ENCODE measurements around the gene DOCK10.

Gene DOCK10

DNA sequence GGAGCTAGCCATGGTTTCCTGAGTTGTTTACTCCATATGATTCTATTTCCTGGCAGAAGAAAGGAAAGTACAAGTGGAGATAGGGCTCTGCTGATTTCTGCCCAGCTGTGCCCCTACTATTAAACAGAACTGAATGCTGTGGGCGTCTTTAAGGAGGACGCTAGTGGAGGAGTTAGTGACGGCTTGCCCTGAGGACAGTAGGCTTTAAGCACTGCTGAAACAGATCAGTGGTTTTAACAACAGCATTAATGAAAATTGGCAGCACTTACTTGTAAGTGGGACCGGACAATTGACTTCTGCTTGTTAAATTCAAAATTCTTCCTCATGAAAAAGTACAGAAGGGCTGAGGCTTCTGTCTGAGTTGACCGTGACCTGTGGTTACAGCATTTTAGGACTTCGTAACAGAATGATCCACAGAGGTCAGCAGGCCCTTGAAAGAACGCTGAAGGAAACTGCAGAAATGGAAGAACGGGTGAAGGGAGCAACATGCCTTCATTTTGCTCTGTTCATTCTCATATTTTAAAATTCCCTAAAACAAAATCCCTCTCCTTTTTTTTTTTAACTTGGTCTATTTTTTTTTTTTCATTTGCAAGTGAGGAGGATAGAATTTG is 245.5 kb downstream of the DOCK10 start:
- H3K4me1 ChIP-seq (ENCODE audit: insufficient read depth, low read length) = no peaks in the 10 kb centered on the region
- no peak overlapping the region for H2AFZ ChIP-seq (ENCODE audit: low read depth, low read length)
- H3K27me3 ChIP-seq (ENCODE audit: insufficient read depth, low read length, poor library complexity) = no peaks in the 10 kb centered on the region
- H3K27ac ChIP-seq (ENCODE audit: low read length) = no peak overlapping the region
- H4K20me1 ChIP-seq (ENCODE audit: insufficient read depth, low read length) = no peaks in the 10 kb centered on the region
- H3K79me2 ChIP-seq (ENCODE audit: insufficient read depth, low read length) = no peaks in the 10 kb centered on the region
- ATAC-seq (ENCODE audit: insufficient read depth, low read depth) = no peak
- no peaks in the 10 kb centered on the region for H3K9me3 ChIP-seq (ENCODE audit: insufficient read depth, low read length, severe bottlenecking)
- DNase-seq = no peak
- peaks cover 86% of the 10 kb centered on the region for H3K36me3 ChIP-seq (ENCODE audit: insufficient read depth, low read length)
- no peak overlapping the region for H3K4me2 ChIP-seq (ENCODE audit: insufficient read depth, low read length)
- no peak for TF ChIP-seq EZH2 (IDR thresholded peaks at IDR 0.05; ENCODE audit: borderline replicate concordance, low read depth, low read length, severe bottlenecking)
- TF ChIP-seq, protein P1, sequence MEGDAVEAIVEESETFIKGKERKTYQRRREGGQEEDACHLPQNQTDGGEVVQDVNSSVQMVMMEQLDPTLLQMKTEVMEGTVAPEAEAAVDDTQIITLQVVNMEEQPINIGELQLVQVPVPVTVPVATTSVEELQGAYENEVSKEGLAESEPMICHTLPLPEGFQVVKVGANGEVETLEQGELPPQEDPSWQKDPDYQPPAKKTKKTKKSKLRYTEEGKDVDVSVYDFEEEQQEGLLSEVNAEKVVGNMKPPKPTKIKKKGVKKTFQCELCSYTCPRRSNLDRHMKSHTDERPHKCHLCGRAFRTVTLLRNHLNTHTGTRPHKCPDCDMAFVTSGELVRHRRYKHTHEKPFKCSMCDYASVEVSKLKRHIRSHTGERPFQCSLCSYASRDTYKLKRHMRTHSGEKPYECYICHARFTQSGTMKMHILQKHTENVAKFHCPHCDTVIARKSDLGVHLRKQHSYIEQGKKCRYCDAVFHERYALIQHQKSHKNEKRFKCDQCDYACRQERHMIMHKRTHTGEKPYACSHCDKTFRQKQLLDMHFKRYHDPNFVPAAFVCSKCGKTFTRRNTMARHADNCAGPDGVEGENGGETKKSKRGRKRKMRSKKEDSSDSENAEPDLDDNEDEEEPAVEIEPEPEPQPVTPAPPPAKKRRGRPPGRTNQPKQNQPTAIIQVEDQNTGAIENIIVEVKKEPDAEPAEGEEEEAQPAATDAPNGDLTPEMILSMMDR (IDR thresholded peaks at IDR 0.05; ENCODE audit: borderline replicate concordance, extremely low read depth, low read length, poor library complexity, severe bottlenecking) = no peak
- no peak overlapping the region for H3K4me3 ChIP-seq (ENCODE audit: low read depth in 1 of 2, low read length in 2 of 2)
- H3K9ac ChIP-seq (ENCODE audit: low read depth, low read length) = no peak overlapping the region

- no peaks in the 10 kb centered on the region for H3K27me3 ChIP-seq (ENCODE audit: insufficient read depth, low read length, poor library complexity)
- no peaks in the 10 kb centered on the region for H4K20me1 ChIP-seq (ENCODE audit: insufficient read depth, low read length)
- no peaks in the 10 kb centered on the region for H3K79me2 ChIP-seq (ENCODE audit: insufficient read depth, low read length)
- H3K27ac ChIP-seq (ENCODE audit: low read length) = no peak overlapping the region
- no peak for ATAC-seq (ENCODE audit: insufficient read depth, low read depth)
- no peaks in the 10 kb centered on the region for H3K9me3 ChIP-seq (ENCODE audit: insufficient read depth, low read length, severe bottlenecking)
- no peak overlapping the region for H3K4me2 ChIP-seq (ENCODE audit: insufficient read depth, low read length)
- DNase-seq = no peak
- no peak overlapping the region for H2AFZ ChIP-seq (ENCODE audit: low read depth, low read length)
- H3K36me3 ChIP-seq (ENCODE audit: insufficient read depth, low read length) = peaks cover 76% of the 10 kb centered on the region
- H3K4me1 ChIP-seq (ENCODE audit: insufficient read depth, low read length) = no peaks in the 10 kb centered on the region
- no peak for TF ChIP-seq EZH2 (IDR thresholded peaks at IDR 0.05; ENCODE audit: borderline replicate concordance, low read depth, low read length, severe bottlenecking)
- TF ChIP-seq, protein P1 (IDR thresholded peaks at IDR 0.05; ENCODE audit: borderline replicate concordance, extremely low read depth, low read length, poor library complexity, severe bottlenecking) = no peak
- no peak overlapping the region for H3K4me3 ChIP-seq (ENCODE audit: low read depth in 1 of 2, low read length in 2 of 2)
- H3K9ac ChIP-seq (ENCODE audit: low read depth, low read length) = no peak overlapping the region
These were observed 248.3 kb downstream of the DOCK10 start for GRCh38 chr2:224793946-224794345.

DNA sequence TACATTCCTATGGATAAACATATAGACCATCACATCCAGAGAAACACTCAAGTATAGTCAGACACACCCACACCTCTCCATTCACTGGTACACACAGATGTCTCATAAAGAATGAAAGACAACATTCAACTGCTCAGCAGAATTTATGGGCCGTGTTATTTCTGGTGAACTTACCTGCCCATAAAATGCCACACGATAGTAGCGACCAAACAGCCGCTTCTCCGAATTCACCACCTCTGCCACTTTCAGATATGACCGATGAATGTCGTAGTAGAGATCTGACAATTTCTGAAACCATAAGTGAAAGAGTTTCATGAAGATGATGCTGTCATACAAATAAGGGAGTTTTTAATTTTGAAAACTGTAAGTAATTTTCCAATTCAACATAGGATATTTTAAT is 255.4 kb downstream of the DOCK10 start:
- H2AFZ ChIP-seq (ENCODE audit: low read depth, low read length) = no peak overlapping the region
- no peak for DNase-seq
- ATAC-seq (ENCODE audit: insufficient read depth, low read depth) = no peak
- no peaks in the 10 kb centered on the region for H3K27me3 ChIP-seq (ENCODE audit: insufficient read depth, low read length, poor library complexity)
- H3K36me3 ChIP-seq (ENCODE audit: insufficient read depth, low read length) = peaks cover 59% of the 10 kb centered on the region
- H3K9me3 ChIP-seq (ENCODE audit: insufficient read depth, low read length, severe bottlenecking) = no peaks in the 10 kb centered on the region
- H4K20me1 ChIP-seq (ENCODE audit: insufficient read depth, low read length) = no peaks in the 10 kb centered on the region
- no peaks in the 10 kb centered on the region for H3K79me2 ChIP-seq (ENCODE audit: insufficient read depth, low read length)
- no peak overlapping the region for H3K4me2 ChIP-seq (ENCODE audit: insufficient read depth, low read length)
- TF ChIP-seq, protein P1 (IDR thresholded peaks at IDR 0.05; ENCODE audit: borderline replicate concordance, extremely low read depth, low read length, poor library complexity, severe bottlenecking) = no peak
- no peak for TF ChIP-seq EZH2 (IDR thresholded peaks at IDR 0.05; ENCODE audit: borderline replicate concordance, low read depth, low read length, severe bottlenecking)
- H3K4me1 ChIP-seq (ENCODE audit: insufficient read depth, low read length) = no peaks in the 10 kb centered on the region
- H3K27ac ChIP-seq (ENCODE audit: low read length) = no peak overlapping the region
- no peak overlapping the region for H3K4me3 ChIP-seq (ENCODE audit: low read depth in 1 of 2, low read length in 2 of 2)
- H3K9ac ChIP-seq (ENCODE audit: low read depth, low read length) = no peak overlapping the region

Data from DND-41 (cell line).